Endothelial cell (in vitro differentiated cells): Measurements from ENCODE around the gene EML2. TPM values are rescaled to one million over a fixed set of nuclear protein-coding genes. Genes with fewer than 3 reads are reported as not detected.

Source experiments
- DNase-seq: peaks from one replicate; pipeline ENCODE4 v3.0.0; 2021; ENCODE audit warnings: low spot score
- H3K27ac Mint-ChIP-seq: one replicate; pipeline ENCODE4 v1.8.0; 2021; ENCODE audit warnings: mixed read lengths, inconsistent platforms; ENCODE audit not compliant: unreplicated experiment
- H3K27me3 Mint-ChIP-seq: one replicate; pipeline ENCODE4 v1.8.0; 2021; ENCODE audit warnings: mild to moderate bottlenecking, moderate library complexity, mixed read lengths, inconsistent platforms; ENCODE audit not compliant: unreplicated experiment
- H3K36me3 Mint-ChIP-seq: one replicate; pipeline ENCODE4 v1.8.0; 2021; ENCODE audit warnings: mild to moderate bottlenecking, low read depth, mixed read lengths, inconsistent platforms; ENCODE audit not compliant: unreplicated experiment
- H3K4me1 Mint-ChIP-seq: one replicate; pipeline ENCODE4 v1.8.0; 2021; ENCODE audit warnings: mild to moderate bottlenecking, mixed read lengths, inconsistent platforms; ENCODE audit not compliant: unreplicated experiment
- H3K4me3 Mint-ChIP-seq: one replicate; pipeline ENCODE4 v1.8.0; 2021; ENCODE audit warnings: mild to moderate bottlenecking, mixed read lengths, inconsistent platforms; ENCODE audit not compliant: unreplicated experiment
- H3K9me3 Mint-ChIP-seq: one replicate; pipeline ENCODE4 v1.8.0; 2021; ENCODE audit warnings: mixed read lengths, inconsistent platforms; ENCODE audit not compliant: unreplicated experiment
- CTCF ChIP-seq: fragments of 200-600 bp; sonication (generic); IDR thresholded peaks from one replicate; pipeline ENCODE4 v1.5.0; 2021; ENCODE audit warnings: antibody characterized with exemption; ENCODE audit not compliant: unreplicated experiment
- total RNA-seq: library from RNA; stranded (reverse); fragmentation: NEBNext Ultra II Directional; extraction: Animal tissue kit (Norgen Biotek cat#: 25700); gene quantifications from one replicate; pipeline ENCODE4 v1.2.1, GENCODE V29; 2021; ENCODE audit not compliant: unreplicated experiment

Gene EML2
- total RNA-seq, 1 donor from 2014 or later: 20.3 TPM

GRCh38 chr19:45589768-45590167, 49.4 kb downstream of the EML2 start:
- peaks cover 9% of the 10 kb centered on the region for H3K27me3 Mint-ChIP-seq
- peak overlapping the region; percentile 38 for H3K4me3 Mint-ChIP-seq

GRCh38 chr19:45587873-45588272, 51.3 kb downstream of the EML2 start:
- peaks cover 24% of the 10 kb centered on the region for H3K36me3 Mint-ChIP-seq
- no peaks in the 10 kb centered on the region for H3K9me3 Mint-ChIP-seq
- no peak overlapping the region for H3K27ac Mint-ChIP-seq
- H3K4me3 Mint-ChIP-seq: no peak overlapping the region
- peaks cover 9% of the 10 kb centered on the region for H3K27me3 Mint-ChIP-seq
- TF ChIP-seq CTCF: no peak
- H3K4me1 Mint-ChIP-seq: peaks cover 30% of the 10 kb centered on the region
- no peak for DNase-seq

More at GRCh38 chr19:45589768-45590167, 49.4 kb downstream of the EML2 start:
- peaks cover 24% of the 10 kb centered on the region for H3K36me3 Mint-ChIP-seq
- DNase-seq: no peak
- no peaks in the 10 kb centered on the region for H3K9me3 Mint-ChIP-seq
- no peak for TF ChIP-seq CTCF
- peaks cover 23% of the 10 kb centered on the region for H3K4me1 Mint-ChIP-seq
- H3K27ac Mint-ChIP-seq: peak overlapping the region; percentile 68

- peaks cover 25% of the 10 kb centered on the region for H3K4me1 Mint-ChIP-seq
- no peak for DNase-seq
- peaks cover 20% of the 10 kb centered on the region for H3K36me3 Mint-ChIP-seq
- TF ChIP-seq CTCF: no peak
- peak overlapping the region; percentile 90 for H3K4me3 Mint-ChIP-seq
- H3K27me3 Mint-ChIP-seq: peaks cover 9% of the 10 kb centered on the region
- H3K9me3 Mint-ChIP-seq: no peaks in the 10 kb centered on the region
- peak overlapping the region; percentile 98 for H3K27ac Mint-ChIP-seq
These were observed 54.0 kb downstream of the EML2 start for GRCh38 chr19:45585158-45585577.

- peak; percentile 40 for TF ChIP-seq CTCF
- peak; percentile 93 for DNase-seq
- Mint-ChIP-seq H3K36me3 (peaks cover 13% of the 10 kb centered on the region), H3K4me3 (peak within 1 kb of the TSS; percentile 90), H3K27me3 (peaks cover 5% of the 10 kb centered on the region), H3K27ac (peak within 1 kb of the TSS; percentile 98), H3K4me1 (peaks cover 25% of the 10 kb centered on the region), H3K9me3 (no peaks in the 10 kb centered on the region)
These were observed 54.7 kb downstream of the EML2 start, which contains the start of gene OPA3 for GRCh38 chr19:45584332-45585157. TSS of gene OPA3 (minus strand) at chr19:45584802. CDS start at chr19:45584764, 38 bp downstream.

- no peak for DNase-seq
- Mint-ChIP-seq H3K36me3 (peaks cover 7% of the 10 kb centered on the region), H3K9me3 (no peaks in the 10 kb centered on the region), H3K4me1 (peaks cover 26% of the 10 kb centered on the region), H3K27ac (no peak overlapping the region), H3K4me3 (no peak overlapping the region), H3K27me3 (peaks cover 5% of the 10 kb centered on the region)
- TF ChIP-seq CTCF: no peak
These were observed 57.6 kb downstream of the EML2 start for GRCh38 chr19:45581576-45581975.
